ENCODE data around the gene LINC01488.

LINC01488 gene

DNA sequence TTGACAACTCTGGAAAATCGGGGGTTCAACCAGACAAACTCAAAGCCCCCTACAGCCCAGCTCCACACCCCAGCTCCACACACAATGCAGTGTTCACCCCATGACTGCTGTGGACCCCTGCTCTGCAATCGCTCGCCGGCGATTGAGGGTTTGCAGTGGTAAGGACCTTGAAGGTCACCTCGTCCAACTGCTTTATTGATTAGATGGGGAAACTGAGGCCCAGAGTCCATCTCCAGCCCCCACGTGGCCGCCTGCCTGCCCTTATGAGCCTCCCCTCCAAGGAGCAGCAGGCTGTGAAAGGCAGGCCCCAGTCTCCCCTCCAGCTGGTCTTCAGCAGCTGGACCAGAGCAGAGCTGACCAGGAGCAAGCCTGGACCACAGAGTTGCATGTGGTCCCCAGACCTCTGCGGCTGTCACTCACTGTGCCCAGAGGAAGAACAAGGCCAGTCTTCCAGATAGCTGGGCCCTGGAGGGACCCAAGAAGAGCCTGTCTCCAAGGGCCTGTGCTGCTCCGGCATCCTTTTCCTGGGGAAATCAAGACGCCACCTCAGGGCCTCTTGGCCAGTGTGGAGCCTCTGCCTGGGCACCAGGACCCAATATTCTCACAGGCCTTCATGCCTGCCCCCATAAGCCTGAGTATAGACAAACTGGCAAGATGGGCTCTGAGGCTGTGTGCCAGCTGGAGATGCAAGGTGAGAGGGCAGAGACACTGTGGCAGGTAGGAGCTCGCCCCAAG lies 8.8 kb upstream of the LINC01488 start:
- TF ChIP-seq, protein P1, sequence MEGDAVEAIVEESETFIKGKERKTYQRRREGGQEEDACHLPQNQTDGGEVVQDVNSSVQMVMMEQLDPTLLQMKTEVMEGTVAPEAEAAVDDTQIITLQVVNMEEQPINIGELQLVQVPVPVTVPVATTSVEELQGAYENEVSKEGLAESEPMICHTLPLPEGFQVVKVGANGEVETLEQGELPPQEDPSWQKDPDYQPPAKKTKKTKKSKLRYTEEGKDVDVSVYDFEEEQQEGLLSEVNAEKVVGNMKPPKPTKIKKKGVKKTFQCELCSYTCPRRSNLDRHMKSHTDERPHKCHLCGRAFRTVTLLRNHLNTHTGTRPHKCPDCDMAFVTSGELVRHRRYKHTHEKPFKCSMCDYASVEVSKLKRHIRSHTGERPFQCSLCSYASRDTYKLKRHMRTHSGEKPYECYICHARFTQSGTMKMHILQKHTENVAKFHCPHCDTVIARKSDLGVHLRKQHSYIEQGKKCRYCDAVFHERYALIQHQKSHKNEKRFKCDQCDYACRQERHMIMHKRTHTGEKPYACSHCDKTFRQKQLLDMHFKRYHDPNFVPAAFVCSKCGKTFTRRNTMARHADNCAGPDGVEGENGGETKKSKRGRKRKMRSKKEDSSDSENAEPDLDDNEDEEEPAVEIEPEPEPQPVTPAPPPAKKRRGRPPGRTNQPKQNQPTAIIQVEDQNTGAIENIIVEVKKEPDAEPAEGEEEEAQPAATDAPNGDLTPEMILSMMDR (IDR thresholded peaks at IDR 0.05; ENCODE audit: control insufficient read depth, insufficient read depth, low read depth, low read length, missing control alignments): no peak
- no peak overlapping the region for H3K4me3 ChIP-seq (ENCODE audit: control insufficient read depth, low read depth, low read length)
- DNase-seq (ENCODE audit: low read depth): no peak

DNA sequence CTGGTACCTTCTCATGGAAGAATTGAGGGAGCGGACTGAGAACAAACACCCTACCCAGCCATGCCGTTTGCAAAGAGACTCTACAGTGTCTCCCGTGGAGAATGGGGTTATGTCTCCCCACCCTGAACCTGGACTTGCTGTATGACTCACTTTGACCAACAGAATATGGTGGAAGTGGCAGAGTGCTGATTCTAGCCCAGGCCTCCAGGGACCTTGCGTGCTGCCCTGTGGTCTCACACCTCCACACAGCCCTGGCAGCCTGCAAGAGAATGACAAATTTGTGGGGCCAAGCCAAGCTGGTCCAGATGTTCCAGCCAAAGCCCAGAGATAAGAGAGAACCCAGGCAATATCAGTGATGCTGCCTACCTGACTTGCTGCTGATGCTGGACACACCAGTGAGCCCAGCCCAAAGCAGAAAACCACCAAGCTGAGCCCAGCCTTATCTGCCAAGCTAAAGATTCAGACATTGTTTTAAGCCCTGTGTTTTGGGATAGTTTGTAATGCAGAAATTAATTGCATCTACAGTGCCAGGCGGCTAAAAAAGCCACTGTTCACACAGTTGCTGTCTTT lies 8.1 kb upstream of the LINC01488 start:
- H3K4me3 ChIP-seq (ENCODE audit: control insufficient read depth, low read depth, low read length): no peak overlapping the region
- TF ChIP-seq, protein P1 (IDR thresholded peaks at IDR 0.05; ENCODE audit: control insufficient read depth, insufficient read depth, low read depth, low read length, missing control alignments): no peak
- no peak for DNase-seq (ENCODE audit: low read depth)

DNA sequence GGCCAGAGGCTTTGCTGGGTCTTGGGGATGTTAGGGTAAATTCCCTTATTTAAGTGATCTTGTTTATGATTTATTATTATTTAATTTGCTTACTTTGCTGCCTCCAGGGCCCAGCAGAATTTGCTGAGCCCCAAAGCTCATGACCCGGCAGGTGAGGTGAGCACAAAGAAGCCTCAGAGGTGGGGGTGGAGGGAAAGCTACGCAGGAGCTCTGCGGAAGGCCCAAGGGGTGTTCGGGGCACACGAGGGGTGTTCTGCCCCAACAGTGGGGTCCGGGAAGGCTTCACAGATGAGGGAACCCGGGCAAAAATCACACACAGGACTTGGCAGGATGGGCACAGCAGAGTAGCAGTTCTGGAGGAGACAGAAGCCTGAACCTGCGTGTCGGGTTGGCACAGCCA lies 6.7 kb upstream of the LINC01488 start:
- no peak for DNase-seq (ENCODE audit: low read depth)
- no peak overlapping the region for H3K4me3 ChIP-seq (ENCODE audit: control insufficient read depth, low read depth, low read length)
- TF ChIP-seq, protein P1 (IDR thresholded peaks at IDR 0.05; ENCODE audit: control insufficient read depth, insufficient read depth, low read depth, low read length, missing control alignments): no peak

DNA sequence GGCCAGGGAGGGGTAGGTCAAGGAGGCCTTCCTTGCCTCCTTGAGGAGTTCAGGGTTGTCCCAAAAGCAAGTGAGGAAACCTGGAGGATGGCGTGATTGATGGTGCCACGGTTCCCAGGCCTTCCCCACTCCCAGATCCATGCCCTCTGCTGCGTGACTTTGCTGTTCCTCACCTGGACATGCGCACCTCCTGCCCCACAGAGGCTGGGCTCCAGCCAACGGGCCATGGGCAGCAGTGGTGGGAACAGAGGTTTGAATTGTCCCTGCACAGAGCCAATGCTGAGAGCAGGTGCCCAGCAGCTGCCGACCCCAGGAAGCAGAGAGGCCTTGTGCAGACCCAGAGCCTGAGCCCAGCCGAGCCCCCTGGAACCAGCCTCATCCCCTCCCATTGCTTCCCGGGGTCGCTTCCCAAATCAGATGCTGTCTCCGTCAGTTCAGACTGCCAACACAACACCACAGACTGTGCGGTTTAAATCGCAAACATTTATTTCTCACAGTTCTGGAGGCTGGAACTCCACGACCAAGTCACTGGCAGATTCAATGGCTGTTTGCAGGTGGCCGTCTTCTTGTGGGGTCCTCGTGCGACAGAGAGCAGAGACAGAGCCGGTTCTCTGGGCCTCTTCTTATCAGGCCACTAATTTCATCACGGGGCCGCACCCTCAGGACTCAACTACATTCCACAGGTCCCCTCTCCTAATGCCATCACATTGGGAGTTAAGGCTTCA lies 6.2 kb upstream of the LINC01488 start:
- H3K4me3 ChIP-seq (ENCODE audit: control insufficient read depth, low read depth, low read length): no peak overlapping the region
- no peak for DNase-seq (ENCODE audit: low read depth)
- TF ChIP-seq, protein P1 (IDR thresholded peaks at IDR 0.05; ENCODE audit: control insufficient read depth, insufficient read depth, low read depth, low read length, missing control alignments): no peak

DNA sequence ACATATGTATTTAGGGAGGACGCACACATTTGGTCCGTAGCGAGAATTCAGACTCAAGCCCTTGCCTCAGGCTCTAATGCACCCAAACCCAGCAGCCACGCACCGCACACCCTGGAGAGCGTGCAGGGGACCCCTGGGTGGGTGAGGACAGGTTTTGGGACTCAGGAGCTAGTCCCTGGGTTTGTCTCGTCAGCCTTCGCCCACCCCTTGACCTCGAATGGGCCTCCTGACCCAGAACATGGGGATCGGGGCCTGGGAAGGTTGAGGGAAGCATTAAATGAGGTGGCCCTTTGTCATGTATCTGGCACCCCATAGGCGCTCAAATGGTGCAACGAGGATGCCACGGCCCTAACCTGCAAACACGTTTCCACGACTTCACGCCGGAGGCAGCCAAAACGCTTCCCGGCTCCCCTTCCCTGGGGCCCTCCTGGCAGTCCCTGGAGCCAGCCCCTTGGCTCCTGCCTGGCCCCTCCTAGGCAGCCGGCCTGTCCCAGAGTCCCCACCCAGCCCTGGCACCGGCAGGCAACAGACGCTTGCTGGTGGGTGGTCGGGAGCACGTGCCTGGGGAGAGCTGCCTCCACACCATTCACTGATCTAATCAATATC lies 5.5 kb upstream of the LINC01488 start:
- no peak for DNase-seq (ENCODE audit: low read depth)
- TF ChIP-seq, protein P1 (IDR thresholded peaks at IDR 0.05; ENCODE audit: control insufficient read depth, insufficient read depth, low read depth, low read length, missing control alignments): no peak
- H3K4me3 ChIP-seq (ENCODE audit: control insufficient read depth, low read depth, low read length): no peak overlapping the region

DNA sequence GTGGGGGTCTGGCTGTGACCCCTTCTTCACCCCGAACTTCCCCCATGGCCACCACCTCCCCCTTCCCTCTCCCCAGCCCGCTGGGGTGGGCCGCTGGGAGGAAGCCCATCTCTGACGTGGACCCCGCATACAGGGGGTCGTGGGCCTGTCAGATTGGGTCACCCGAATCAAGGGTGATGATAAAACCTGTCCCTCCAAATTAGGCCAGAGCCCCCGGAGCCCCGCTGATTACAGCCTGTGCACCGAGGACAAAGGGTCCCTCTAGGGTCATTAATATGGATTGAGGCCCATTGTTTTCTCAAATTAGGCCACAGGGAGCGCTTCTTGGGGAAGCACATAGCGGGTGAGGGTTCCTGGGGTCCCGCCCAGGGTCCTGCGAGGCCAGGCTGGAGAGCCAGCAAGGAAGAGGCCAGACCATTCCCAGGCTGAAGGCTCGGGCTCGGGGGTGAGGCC lies 4.9 kb upstream of the LINC01488 start:
- TF ChIP-seq, protein P1 (IDR thresholded peaks at IDR 0.05; ENCODE audit: control insufficient read depth, insufficient read depth, low read depth, low read length, missing control alignments): no peak
- no peak overlapping the region for H3K4me3 ChIP-seq (ENCODE audit: control insufficient read depth, low read depth, low read length)
- DNase-seq (ENCODE audit: low read depth): no peak

Measured in AG09309 (cell line).